Measurements from ENCODE around the gene LGALSL. TPM values are rescaled to one million over a fixed set of nuclear protein-coding genes. Genes with fewer than 3 reads are reported as not detected.

The LGALSL gene
- total and polyA plus RNA-seq, 8 donors: 4.1 to 19.5 (median 8.1) TPM

DNA sequence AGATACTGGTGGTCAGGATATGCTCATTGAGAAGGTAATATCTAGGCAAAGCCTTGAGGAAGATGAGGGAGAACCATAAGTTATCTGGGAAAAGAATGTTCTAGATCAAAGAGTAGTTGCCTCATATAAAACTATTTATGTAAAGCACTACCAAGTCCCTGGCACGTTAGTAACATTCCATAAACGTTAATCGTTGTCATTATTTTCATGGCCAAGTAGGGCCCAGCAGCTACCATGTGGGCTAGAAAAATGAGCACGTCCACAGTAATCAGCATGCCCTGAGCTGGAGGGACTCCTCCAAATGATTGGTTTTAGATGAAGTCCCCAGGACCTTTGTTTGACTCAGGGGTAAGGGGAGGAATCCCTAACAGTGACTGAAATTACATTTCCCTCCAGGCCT, 37.5 kb downstream of the LGALSL start:
- Histone ChIP-seq H3K4me1 (peaks cover 0 to 9% (median 2%) of the 10 kb centered on the region in 4 donors), H3K27me3 (peaks cover 0 to 5% (median 0%) of the 10 kb centered on the region in 3 donors), H3K27ac (no peak overlapping the region), H3K4me3 (no peak overlapping the region), H3K9me3 (no peaks in the 10 kb centered on the region), H3K36me3 (no peaks in the 10 kb centered on the region)
- TF ChIP-seq POLR2A (IDR thresholded peaks at IDR 0.05) (no peak), EP300 (IDR thresholded peaks at IDR 0.05) (no peak), POLR2AphosphoS5 (IDR thresholded peaks at IDR 0.05) (no peak)
- no peak for DNase-seq
- intact Hi-C loops (cut with DNase I; ENCODE audit: low total_unique reads): no loop called here
- WGBS, 5 donors: 66 to 78% (median 73%) methylated on average over 4 of the region's 4 CpGs

- H3K9me3 ChIP-seq: no peaks in the 10 kb centered on the region
- H3K4me1 ChIP-seq: peaks cover 0 to 9% (median 2%) of the 10 kb centered on the region in 4 donors
- H3K27me3 ChIP-seq: peaks cover 0 to 8% (median 0%) of the 10 kb centered on the region in 3 donors
- intact Hi-C loops (cut with DNase I; ENCODE audit: low total_unique reads): no loop called here
- H3K27ac ChIP-seq: no peak overlapping the region
- H3K4me3 ChIP-seq: no peak overlapping the region
- no peaks in the 10 kb centered on the region for H3K36me3 ChIP-seq
- no peak for DNase-seq
- no peak for TF ChIP-seq EP300 (IDR thresholded peaks at IDR 0.05)
- TF ChIP-seq POLR2AphosphoS5 (IDR thresholded peaks at IDR 0.05): no peak
- TF ChIP-seq, protein P1, sequence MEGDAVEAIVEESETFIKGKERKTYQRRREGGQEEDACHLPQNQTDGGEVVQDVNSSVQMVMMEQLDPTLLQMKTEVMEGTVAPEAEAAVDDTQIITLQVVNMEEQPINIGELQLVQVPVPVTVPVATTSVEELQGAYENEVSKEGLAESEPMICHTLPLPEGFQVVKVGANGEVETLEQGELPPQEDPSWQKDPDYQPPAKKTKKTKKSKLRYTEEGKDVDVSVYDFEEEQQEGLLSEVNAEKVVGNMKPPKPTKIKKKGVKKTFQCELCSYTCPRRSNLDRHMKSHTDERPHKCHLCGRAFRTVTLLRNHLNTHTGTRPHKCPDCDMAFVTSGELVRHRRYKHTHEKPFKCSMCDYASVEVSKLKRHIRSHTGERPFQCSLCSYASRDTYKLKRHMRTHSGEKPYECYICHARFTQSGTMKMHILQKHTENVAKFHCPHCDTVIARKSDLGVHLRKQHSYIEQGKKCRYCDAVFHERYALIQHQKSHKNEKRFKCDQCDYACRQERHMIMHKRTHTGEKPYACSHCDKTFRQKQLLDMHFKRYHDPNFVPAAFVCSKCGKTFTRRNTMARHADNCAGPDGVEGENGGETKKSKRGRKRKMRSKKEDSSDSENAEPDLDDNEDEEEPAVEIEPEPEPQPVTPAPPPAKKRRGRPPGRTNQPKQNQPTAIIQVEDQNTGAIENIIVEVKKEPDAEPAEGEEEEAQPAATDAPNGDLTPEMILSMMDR (IDR thresholded peaks at IDR 0.05): no peak
- no peak for TF ChIP-seq POLR2A (IDR thresholded peaks at IDR 0.05)
- 74 to 90% (median 85%) methylated on average over 3 of the region's 3 CpGs for WGBS, 5 donors
These were observed 38.3 kb downstream of the LGALSL start for GRCh38 chr2:64492272-64492671.

DNA sequence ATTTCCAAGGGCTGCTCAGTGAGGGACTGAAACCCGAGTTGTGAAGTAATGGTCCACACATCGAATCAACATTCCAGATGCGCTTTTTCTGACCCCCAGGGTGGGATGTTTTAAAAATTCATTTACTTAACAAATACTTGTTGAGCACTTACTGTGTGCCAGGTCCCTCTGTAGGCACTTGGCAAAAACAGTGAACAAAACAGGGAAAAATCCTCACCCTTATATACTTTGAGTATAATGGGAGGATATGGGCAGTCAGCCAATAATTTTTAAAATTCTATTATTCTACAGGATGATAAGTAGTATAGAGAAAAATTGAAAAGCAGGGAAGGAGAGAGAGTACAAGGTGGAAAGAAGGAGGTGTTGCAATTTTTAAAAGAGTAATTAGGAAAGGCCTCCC, 38.9 kb downstream of the LGALSL start:
- intact Hi-C loops (cut with DNase I; ENCODE audit: low total_unique reads): no loop called here
- Histone ChIP-seq H3K9me3 (no peaks in the 10 kb centered on the region), H3K4me3 (no peak overlapping the region), H3K27ac (no peak overlapping the region), H3K36me3 (no peaks in the 10 kb centered on the region), H3K27me3 (peaks cover 0 to 9% (median 0%) of the 10 kb centered on the region in 3 donors), H3K4me1 (peaks cover 0 to 6% (median 2%) of the 10 kb centered on the region in 4 donors)
- DNase-seq: no peak
- TF ChIP-seq EP300 (IDR thresholded peaks at IDR 0.05): no peak
- TF ChIP-seq POLR2AphosphoS5 (IDR thresholded peaks at IDR 0.05): no peak
- TF ChIP-seq, protein P1 (IDR thresholded peaks at IDR 0.05): no peak
- TF ChIP-seq POLR2A (IDR thresholded peaks at IDR 0.05): no peak
- 78 to 91% (median 84%) methylated on average over 3 of the region's 3 CpGs for WGBS, 5 donors

DNA sequence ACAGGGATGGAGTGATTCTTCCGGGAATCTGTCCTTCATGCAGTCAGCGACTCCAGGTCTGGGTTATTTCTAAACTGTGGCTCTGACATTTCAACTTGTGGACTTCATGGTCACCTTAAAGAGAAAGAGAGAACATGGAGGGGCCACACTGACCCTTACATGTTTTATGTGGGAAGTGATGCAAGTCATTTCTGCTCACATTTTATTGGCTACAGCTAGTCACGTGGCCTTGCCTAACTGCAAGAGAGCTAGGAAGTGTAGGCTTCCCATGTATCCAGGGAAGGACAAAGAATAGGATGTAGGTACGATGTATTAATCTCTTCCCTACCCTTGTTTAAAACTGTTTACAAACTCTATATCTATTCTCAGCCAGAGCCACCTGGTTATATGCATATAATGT, 39.8 kb downstream of the LGALSL start:
- intact Hi-C loops (cut with DNase I; ENCODE audit: low total_unique reads): no loop called here
- no peak for DNase-seq

DNA sequence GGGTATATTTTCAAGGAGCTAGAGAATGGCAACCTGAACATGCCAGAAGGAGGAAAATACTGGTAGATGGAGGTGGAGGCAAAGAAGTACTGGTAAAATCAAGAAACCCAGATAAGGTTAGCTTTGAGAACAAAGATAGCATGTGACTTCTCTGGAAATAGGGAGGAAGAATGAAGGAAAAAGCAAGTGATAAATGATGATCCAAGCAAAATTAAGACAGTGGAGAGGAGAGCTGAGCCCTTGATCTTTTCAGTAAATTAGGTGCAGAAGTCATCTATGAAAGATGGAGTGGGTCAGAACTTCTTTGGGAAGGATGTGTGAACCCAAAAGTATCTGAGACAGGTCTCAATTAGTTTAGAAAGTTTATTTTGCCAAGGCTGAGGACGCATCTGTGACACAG, 44.5 kb downstream of the LGALSL start:
- intact Hi-C loops (cut with DNase I; ENCODE audit: low total_unique reads): no loop called here
- TF ChIP-seq EP300 (IDR thresholded peaks at IDR 0.05) (no peak), POLR2A (IDR thresholded peaks at IDR 0.05) (no peak), POLR2AphosphoS5 (IDR thresholded peaks at IDR 0.05) (no peak)
- TF ChIP-seq, protein P1 (IDR thresholded peaks at IDR 0.05): no peak
- H3K27me3 ChIP-seq: peaks cover 0 to 10% (median 0%) of the 10 kb centered on the region in 3 donors
- DNase-seq: no peak
- H3K27ac ChIP-seq: no peak overlapping the region
- H3K4me3 ChIP-seq: no peak overlapping the region
- H3K36me3 ChIP-seq: no peaks in the 10 kb centered on the region
- 83 to 96% (median 89%) methylated on average over 1 of the region's 1 CpG for WGBS, 5 donors
- H3K4me1 ChIP-seq: no peaks in the 10 kb centered on the region
- H3K9me3 ChIP-seq: no peaks in the 10 kb centered on the region

More for the DNA sequence above, 39.8 kb downstream of the LGALSL start:
- H3K27ac ChIP-seq: no peak overlapping the region
- 77 to 92% (median 91%) methylated on average over 4 of the region's 4 CpGs for WGBS, 5 donors
- H3K9me3 ChIP-seq: no peaks in the 10 kb centered on the region
- H3K4me3 ChIP-seq: no peak overlapping the region
- TF ChIP-seq POLR2A (IDR thresholded peaks at IDR 0.05) (no peak), EP300 (IDR thresholded peaks at IDR 0.05) (no peak), POLR2AphosphoS5 (IDR thresholded peaks at IDR 0.05) (no peak)
- TF ChIP-seq, protein P1 (IDR thresholded peaks at IDR 0.05): no peak
- no peaks in the 10 kb centered on the region for H3K36me3 ChIP-seq
- no peaks in the 10 kb centered on the region for H3K4me1 ChIP-seq
- peaks cover 0 to 10% (median 0%) of the 10 kb centered on the region in 3 donors for H3K27me3 ChIP-seq

Measured in stomach (tissue), 9 donors.